Activated T-cell treated with anti-CD3 and anti-CD28 coated beads, Interleukin-2, amount 50 U/mL, for 72 hours (primary cell): ENCODE data around the gene SOX10. TPM values are rescaled to one million over a fixed set of nuclear protein-coding genes. Genes with fewer than 3 reads are reported as not detected.
"Not testable (repeated sequence)": the region's sequence is repeated elsewhere in the genome, so short reads cannot be mapped to it uniquely, and the experiment has no call there.

Source experiments
- ATAC-seq, 2 donors: fragments of 150-1000 bp; cut with Tn5 transposase; replicated peaks in 1 of 2; 2 replicates each; pipeline ENCODE4 v1.10.0; 2021; ENCODE audit warnings: moderate library complexity in 2 of 2, mild to moderate bottlenecking in 1 of 2
- DNase-seq, 2 donors: peaks; one replicate each; pipeline ENCODE4 v3.0.0; 2021 to 2022; ENCODE audit warnings: mixed read lengths in 1 of 2
- H3K27ac Mint-ChIP-seq: one replicate; pipeline ENCODE4 v1.8.0; 2022; ENCODE audit warnings: mild to moderate bottlenecking, moderate library complexity, mixed read lengths
- H3K27me3 Mint-ChIP-seq: one replicate; pipeline ENCODE4 v1.8.0; 2022; ENCODE audit warnings: low read depth, mixed read lengths
- H3K36me3 Mint-ChIP-seq, 2 donors: one replicate each; pipeline ENCODE4 v1.8.0; 2022; ENCODE audit warnings: mixed read lengths in 2 of 2, mild to moderate bottlenecking in 1 of 2; ENCODE audit not compliant: insufficient read depth in 2 of 2
- H3K4me1 Mint-ChIP-seq: one replicate; pipeline ENCODE4 v1.8.0; 2022; ENCODE audit warnings: low read depth, mixed read lengths
- H3K4me3 Mint-ChIP-seq, 2 donors: one replicate each; pipeline ENCODE4 v1.8.0; 2022; ENCODE audit warnings: mild to moderate bottlenecking in 2 of 2, mixed read lengths in 2 of 2, moderate library complexity in 2 of 2
- H3K9me3 Mint-ChIP-seq, 2 donors: one replicate each; pipeline ENCODE4 v1.8.0; 2022; ENCODE audit warnings: mixed read lengths in 2 of 2
- total RNA-seq, 2 donors: library from RNA; stranded (reverse); gene quantifications; one replicate each; pipeline ENCODE4 v1.2.3, GENCODE V29; 2022

SOX10 gene
- total RNA-seq, 2 donors from 2014 or later: not detected

- Mint-ChIP-seq H3K27ac (no peak overlapping the region), H3K9me3 (no peaks in the 10 kb centered on the region), H3K4me1 (no peaks in the 10 kb centered on the region), H3K4me3 (no peak overlapping the region), H3K27me3 (no peaks in the 10 kb centered on the region), H3K36me3 (no peaks in the 10 kb centered on the region)
- ATAC-seq (no peak), DNase-seq (no peak)
Measured at GRCh38 chr22:37986371-37986770, 2.0 kb upstream of the SOX10 start.

- Mint-ChIP-seq H3K36me3 (no peaks in the 10 kb centered on the region), H3K4me3 (no peak overlapping the region), H3K9me3 (no peaks in the 10 kb centered on the region), H3K27me3 (no peaks in the 10 kb centered on the region), H3K27ac (no peak overlapping the region), H3K4me1 (no peaks in the 10 kb centered on the region)
- no peak for DNase-seq
- ATAC-seq: no peak
Measured at GRCh38 chr22:37985751-37986281, 1.5 kb upstream of the SOX10 start.

GRCh38 chr22:37985050-37985585 is 763 bp upstream of the SOX10 start:
- Mint-ChIP-seq H3K27ac (no peak overlapping the region), H3K27me3 (no peaks in the 10 kb centered on the region), H3K4me3 (no peak overlapping the region), H3K36me3 (no peaks in the 10 kb centered on the region), H3K4me1 (no peaks in the 10 kb centered on the region), H3K9me3 (no peaks in the 10 kb centered on the region)
- DNase-seq: no peak
- ATAC-seq: no peak

- H3K4me1 Mint-ChIP-seq: no peaks in the 10 kb centered on the region
- H3K9me3 Mint-ChIP-seq: no peaks in the 10 kb centered on the region
- DNase-seq (no peak), ATAC-seq (no peak)
- H3K27ac Mint-ChIP-seq: no peak overlapping the region
- H3K27me3 Mint-ChIP-seq: no peaks in the 10 kb centered on the region
- H3K36me3 Mint-ChIP-seq: no peaks in the 10 kb centered on the region
- H3K4me3 Mint-ChIP-seq: no peak overlapping the region
Measured at GRCh38 chr22:37982938-37983859, 1.2 kb downstream of the SOX10 start.

- H3K27ac Mint-ChIP-seq: no peak overlapping the region
- no peak for DNase-seq
- H3K4me1 Mint-ChIP-seq: no peaks in the 10 kb centered on the region
- ATAC-seq: no peak
- H3K4me3 Mint-ChIP-seq: no peak overlapping the region
- no peaks in the 10 kb centered on the region for H3K27me3 Mint-ChIP-seq
- no peaks in the 10 kb centered on the region for H3K36me3 Mint-ChIP-seq
- H3K9me3 Mint-ChIP-seq: no peaks in the 10 kb centered on the region
Measured at GRCh38 chr22:37982151-37982785, 2.1 kb downstream of the SOX10 start.

GRCh38 chr22:37981282-37982011 is 2.9 kb downstream of the SOX10 start:
- Mint-ChIP-seq H3K4me3 (no peak overlapping the region), H3K36me3 (no peaks in the 10 kb centered on the region), H3K27me3 (no peaks in the 10 kb centered on the region), H3K27ac (no peak overlapping the region), H3K9me3 (no peaks in the 10 kb centered on the region), H3K4me1 (no peaks in the 10 kb centered on the region)
- DNase-seq (no peak), ATAC-seq (no peak)

GRCh38 chr22:37979782-37980181 is 4.6 kb downstream of the SOX10 start:
- H3K9me3 Mint-ChIP-seq: no peaks in the 10 kb centered on the region
- H3K27ac Mint-ChIP-seq: no peak overlapping the region
- H3K4me3 Mint-ChIP-seq: no peak overlapping the region
- H3K4me1 Mint-ChIP-seq: no peaks in the 10 kb centered on the region
- H3K36me3 Mint-ChIP-seq: no peaks in the 10 kb centered on the region
- no peaks in the 10 kb centered on the region for H3K27me3 Mint-ChIP-seq
- ATAC-seq: no peak
- no peak for DNase-seq

- H3K4me1 Mint-ChIP-seq: no peaks in the 10 kb centered on the region
- H3K27me3 Mint-ChIP-seq: no peaks in the 10 kb centered on the region
- H3K27ac Mint-ChIP-seq: no peak overlapping the region
- no peak overlapping the region for H3K4me3 Mint-ChIP-seq
- ATAC-seq (no peak), DNase-seq (no peak)
- H3K36me3 Mint-ChIP-seq: no peaks in the 10 kb centered on the region
- no peaks in the 10 kb centered on the region for H3K9me3 Mint-ChIP-seq
Measured at GRCh38 chr22:37976547-37976946, 7.8 kb downstream of the SOX10 start.

GRCh38 chr22:37976022-37976421 is 8.3 kb downstream of the SOX10 start:
- not testable (repeated sequence) for H3K4me3 Mint-ChIP-seq

GRCh38 chr22:37975153-37975552 is 9.2 kb downstream of the SOX10 start:
- ATAC-seq: no peak

More at GRCh38 chr22:37976022-37976421, 8.3 kb downstream of the SOX10 start:
- H3K27ac Mint-ChIP-seq, DNase-seq, H3K27me3 Mint-ChIP-seq, ATAC-seq, H3K36me3 Mint-ChIP-seq, H3K4me1 Mint-ChIP-seq, H3K9me3 Mint-ChIP-seq: not testable (repeated sequence)

GRCh38 chr22:37973271-37974170 is 10.8 kb downstream of the SOX10 start:
- no peaks in the 10 kb centered on the region for H3K27me3 Mint-ChIP-seq
- no peaks in the 10 kb centered on the region for H3K9me3 Mint-ChIP-seq
- H3K4me3 Mint-ChIP-seq: no peak overlapping the region
- H3K4me1 Mint-ChIP-seq: no peaks in the 10 kb centered on the region
- no peaks in the 10 kb centered on the region for H3K36me3 Mint-ChIP-seq
- DNase-seq (no peak), ATAC-seq (no peak)
- no peak overlapping the region for H3K27ac Mint-ChIP-seq

More at GRCh38 chr22:37975153-37975552, 9.2 kb downstream of the SOX10 start:
- no peak overlapping the region for H3K27ac Mint-ChIP-seq
- no peaks in the 10 kb centered on the region for H3K36me3 Mint-ChIP-seq
- no peaks in the 10 kb centered on the region for H3K4me1 Mint-ChIP-seq
- DNase-seq: no peak
- H3K9me3 Mint-ChIP-seq: no peaks in the 10 kb centered on the region
- H3K27me3 Mint-ChIP-seq: no peaks in the 10 kb centered on the region
- no peak overlapping the region for H3K4me3 Mint-ChIP-seq

- no peaks in the 10 kb centered on the region for H3K27me3 Mint-ChIP-seq
- no peak overlapping the region for H3K27ac Mint-ChIP-seq
- H3K4me3 Mint-ChIP-seq: no peak overlapping the region
- H3K9me3 Mint-ChIP-seq: no peaks in the 10 kb centered on the region
- peaks cover 0 to 1% of the 10 kb centered on the region in 2 donors for H3K36me3 Mint-ChIP-seq
- ATAC-seq (no peak), DNase-seq (no peak)
- no peaks in the 10 kb centered on the region for H3K4me1 Mint-ChIP-seq
Measured at GRCh38 chr22:37972527-37972926, 11.8 kb downstream of the SOX10 start.
